DMS153 treated with DMSO at 0.1 percent for 48 hours (cell line): ENCODE measurements around the gene RHD.
"Not testable (repeated sequence)": the region's sequence is repeated elsewhere in the genome, so short reads cannot be mapped to it uniquely, and the experiment has no call there.

Experiments
- DNase-seq: peaks from one replicate; lab custom pipeline; 2025; ENCODE audit not compliant: unreplicated experiment; lab: John Stamatoyannopoulos, UW

RHD gene

DNA sequence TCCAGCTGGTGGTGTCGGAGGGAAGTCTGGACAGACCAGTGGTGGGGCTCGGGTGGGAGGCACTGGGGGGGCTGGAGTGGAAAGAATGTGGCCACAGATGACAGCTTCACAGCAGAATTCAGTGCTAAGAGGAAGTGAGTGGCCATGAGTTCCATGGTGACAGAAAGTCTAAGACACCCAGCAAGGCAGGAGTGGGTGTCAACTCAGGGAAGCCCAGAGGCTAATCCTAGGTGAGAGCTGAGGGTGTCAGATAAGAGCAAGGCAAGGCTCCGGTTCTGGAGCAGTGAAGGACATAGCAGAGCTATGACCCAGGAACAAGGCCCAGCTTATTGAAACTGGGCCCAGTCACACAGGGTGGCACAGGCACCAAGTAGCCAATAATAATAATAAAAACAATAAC is 30.0 kb downstream of the RHD start:
- not testable (repeated sequence) for DNase-seq

GRCh38 chr1:25304936-25305335 is 32.6 kb downstream of the RHD start:
- not testable (repeated sequence) for DNase-seq

- DNase-seq, result not testable (repeated sequence)
Observed at GRCh38 chr1:25308168-25308567, 35.9 kb downstream of the RHD start.

DNA sequence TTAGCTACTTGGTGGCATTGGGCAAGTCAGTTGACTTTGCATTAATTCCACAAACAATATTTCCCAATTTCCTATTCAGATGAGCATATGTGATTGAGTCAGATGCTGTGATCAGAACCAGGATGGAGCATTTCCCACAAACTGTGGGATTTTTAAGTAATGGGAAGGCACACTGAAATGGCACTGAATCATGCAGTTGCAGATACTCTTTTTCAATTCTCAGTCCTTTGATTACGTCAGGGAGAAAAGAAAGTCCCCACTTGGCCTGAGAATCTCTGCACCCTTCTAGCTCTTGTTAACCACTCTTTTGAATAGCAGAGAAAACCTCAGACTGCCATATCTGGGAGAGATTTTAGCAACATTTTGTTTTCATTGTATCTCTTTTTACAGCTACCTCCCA is 36.8 kb downstream of the RHD start:
- DNase-seq, result not testable (repeated sequence)

DNA sequence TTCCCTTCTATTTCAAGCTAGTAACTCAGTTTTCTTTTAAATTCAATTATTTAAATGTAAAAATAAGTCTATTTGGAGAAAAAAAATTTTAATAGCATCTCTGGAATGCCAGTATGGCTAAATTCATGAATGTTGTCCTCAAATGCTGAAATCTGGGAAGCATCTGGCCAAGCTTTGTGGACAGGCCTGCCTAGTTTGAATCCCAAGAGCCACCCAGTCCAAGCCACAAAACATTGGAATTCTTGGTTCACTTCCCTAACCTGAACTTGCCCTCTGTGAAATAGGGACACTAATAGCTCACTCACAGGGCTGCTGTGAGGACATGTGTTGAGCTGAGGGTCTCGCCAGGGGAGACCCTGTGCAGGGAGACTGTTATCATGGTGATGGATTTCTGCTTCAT is 37.2 kb downstream of the RHD start:
- DNase-seq, result not testable (repeated sequence)

DNA sequence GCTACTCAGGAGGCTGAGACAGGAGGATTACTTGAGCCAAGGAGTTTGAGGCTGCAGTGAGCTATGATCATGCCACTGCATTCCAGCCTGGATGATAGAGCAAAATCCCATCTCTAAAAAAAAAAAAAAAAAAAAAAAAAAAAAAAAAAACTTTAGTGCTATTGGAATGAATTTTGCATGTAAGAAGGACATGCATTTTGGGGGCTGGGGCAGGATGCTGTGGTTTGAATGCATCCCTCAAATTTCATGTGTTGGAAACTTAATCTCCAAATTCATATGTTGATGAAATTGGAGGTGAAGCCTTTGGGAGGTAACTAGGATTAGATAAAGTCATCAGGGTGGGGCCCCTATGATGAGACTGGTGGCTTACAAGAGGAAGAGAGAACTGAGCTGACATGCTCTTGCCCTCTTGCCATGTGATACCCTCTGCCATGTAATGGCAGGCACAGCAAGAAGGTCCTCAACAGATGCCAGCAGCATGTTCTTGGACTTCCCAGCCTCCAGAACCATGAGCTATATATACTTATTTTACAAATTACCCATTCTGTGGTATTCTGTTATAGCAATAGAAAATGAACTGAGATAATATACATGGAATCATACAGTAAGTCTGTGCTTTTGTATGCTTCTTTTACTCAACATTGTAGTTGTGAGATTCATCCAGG is 40.6 kb downstream of the RHD start:
- DNase-seq, result not testable (repeated sequence)

- not testable (repeated sequence) for DNase-seq
Observed at GRCh38 chr1:25320314-25320938, 48.1 kb downstream of the RHD start.

DNA sequence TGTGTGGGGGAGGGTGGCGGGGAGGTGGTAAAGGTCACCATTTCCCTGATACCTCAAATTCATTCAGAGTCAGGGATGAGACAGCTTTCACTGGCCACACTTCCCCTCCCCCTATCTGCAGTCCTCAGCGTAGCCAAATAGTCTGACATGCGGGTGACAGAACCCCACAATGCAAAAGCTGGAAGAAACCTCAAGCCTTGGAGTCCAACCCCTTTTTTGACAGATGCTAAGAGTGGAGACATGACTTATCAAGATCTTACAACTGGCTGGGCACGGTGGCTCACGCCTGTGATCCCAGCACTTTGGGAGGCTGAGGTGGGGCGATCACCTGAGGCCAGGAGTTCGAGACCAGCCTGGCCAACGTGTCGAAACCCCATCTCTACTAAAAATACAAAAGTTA is 49.8 kb downstream of the RHD start:
- not testable (repeated sequence) for DNase-seq

GRCh38 chr1:25324407-25324806 is 52.1 kb downstream of the RHD start:
- DNase-seq, result not testable (repeated sequence)

DNA sequence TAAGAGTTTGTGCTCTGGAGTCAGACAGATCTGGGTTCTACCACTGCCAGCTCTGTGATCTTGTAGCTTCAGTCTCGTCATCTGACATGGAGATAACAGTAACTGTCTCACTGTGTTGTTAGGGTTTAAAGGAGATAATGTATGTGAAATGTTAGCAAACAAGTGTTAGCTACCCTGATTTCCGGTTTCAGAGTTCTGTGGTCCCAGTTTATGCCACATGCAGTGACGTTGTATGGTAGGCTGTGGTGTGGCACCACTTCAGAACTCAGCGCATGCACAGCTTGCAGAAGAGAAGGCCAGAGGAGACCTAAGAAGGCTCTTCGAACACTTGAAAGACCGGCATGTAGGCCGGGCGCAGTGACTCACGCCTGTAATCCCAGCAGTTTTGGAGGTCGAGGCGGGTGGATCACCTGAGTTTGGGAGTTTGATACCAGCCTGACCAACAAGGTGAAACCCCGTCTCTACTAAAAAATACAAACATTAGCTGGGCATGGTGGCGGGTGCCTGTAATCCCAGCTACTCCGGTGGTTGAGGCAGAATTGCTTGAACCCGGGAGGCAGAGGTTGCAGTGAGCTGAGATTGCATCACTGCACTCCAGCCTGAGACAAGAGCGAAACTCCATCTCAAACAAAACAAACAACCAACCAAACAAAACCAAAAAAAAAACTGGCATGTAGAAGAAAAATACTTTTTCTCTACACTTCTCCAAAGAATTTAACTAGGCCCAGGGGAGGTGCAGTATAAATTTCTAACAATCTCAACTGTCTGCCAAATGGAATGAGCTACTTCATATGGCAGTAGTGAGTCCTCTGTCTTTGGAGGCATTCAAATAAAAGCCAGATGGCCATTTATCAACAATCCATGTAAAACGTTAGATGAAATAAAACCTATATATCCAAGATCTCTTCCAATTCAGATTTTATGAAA is 55.8 kb downstream of the RHD start:
- DNase-seq, result not testable (repeated sequence)

- DNase-seq, result not testable (repeated sequence)
Observed at GRCh38 chr1:25328791-25329185, 56.5 kb downstream of the RHD start.

DNA sequence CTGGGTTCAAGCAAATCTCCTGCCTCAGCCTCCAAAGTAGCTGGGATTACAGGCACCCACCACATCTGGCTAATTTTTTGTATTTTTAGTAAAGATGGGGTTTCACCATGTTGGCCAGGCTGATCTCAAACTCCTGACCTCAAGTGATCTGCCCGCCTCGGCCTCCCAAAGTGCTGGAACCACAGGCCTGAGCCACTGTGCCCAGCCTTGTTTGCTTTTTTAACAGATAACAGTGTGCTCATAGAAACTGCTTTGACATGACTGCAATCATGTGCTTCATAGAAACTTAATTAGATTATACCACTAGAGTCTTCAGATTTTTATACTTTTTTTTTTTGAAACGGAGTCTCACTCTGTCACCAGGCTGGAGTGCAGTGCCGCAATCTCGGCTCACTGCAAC is 57.0 kb downstream of the RHD start:
- not testable (repeated sequence) for DNase-seq

DNA sequence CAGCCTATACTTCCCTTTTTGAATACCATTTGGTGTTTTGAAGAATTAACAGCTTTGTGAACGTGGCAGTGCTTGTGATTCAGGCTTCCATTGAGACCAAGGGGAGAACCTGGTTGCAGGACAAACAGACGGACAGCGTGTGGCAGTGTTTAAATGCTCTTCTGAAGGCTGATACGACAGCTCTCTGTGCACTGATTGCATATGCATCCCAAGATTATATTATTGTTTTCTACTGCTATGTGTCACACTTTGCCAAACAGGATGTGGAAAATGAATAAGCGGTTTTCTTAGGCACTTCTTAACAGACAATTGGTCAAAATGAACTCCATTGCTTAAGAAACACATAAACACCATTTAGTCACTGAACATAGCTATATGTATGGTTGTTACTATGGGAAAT is 57.6 kb downstream of the RHD start:
- not testable (repeated sequence) for DNase-seq

- not testable (repeated sequence) for DNase-seq
Observed at GRCh38 chr1:25336922-25337354, 64.6 kb downstream of the RHD start.

DNA sequence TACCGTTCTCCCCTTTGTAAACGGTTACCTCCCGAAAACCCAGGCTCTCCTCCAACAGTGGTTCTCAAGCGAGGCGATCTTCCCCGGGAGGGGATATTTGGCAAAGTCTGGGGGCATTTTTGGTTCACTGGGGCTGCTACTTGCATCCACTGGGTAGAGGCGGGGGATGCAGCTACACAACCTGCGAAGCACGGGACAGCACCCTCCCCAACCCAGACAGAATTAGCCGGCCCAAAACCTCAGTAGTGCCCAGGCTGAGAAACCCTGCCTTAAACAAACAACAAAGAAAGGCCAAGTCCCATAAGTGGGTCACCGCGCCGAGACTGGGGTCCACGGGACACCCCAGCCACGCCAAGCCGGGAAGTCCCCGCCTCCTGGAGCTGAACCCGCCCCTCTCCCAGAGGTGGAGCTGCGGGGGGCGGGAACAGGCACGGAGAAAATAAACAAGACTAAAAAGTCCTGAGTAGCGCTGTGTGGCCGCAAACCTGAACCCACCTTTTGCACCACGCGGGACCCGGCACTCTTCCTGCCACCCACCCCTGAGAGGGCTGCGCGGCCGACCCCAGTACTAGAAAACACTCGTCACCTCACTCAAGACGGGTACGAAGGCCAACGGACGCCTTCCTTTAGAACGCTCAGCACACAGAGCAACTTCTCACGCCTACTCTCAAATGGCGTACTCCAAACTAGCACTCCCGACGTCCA is 65.3 kb downstream of the RHD start:
- DNase-seq, result not testable (repeated sequence)

DNA sequence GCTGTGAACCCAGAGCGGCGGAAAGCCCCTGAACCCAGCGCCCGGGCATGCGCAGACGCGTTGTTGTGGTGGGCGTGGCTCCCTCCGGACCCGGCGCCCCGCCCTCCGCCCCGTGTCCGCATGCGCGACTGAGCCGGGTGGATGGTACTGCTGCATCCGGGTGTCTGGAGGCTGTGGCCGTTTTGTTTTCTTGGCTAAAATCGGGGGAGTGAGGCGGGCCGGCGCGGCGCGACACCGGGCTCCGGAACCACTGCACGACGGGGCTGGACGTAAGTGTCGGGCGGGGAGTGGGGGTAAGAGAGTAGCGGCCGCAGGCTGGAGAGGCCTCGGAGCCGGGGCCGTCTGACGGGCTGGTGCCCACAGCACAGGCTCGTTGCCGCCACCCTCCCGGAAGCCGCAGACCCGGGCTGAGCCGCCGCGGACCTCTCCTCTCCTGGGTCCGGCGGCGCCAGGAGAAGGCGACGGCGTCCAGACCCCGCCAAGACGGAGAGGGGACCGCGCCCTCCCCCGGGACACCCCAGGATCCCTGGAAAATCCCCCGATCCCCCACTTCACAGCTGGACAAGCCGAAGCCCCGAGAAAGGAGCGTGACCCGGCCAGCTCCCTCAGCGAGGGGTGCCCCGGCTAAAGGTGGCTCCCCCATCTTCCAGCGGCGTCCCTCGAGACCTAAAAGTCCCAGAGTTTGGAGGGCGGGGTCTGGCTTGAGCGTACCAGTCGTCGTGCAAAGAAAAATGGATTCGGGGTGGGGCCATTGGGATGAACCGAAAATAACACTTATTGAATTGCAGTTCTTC is 66.1 kb downstream of the RHD start, which contains the start of gene TMEM50A:
TSS of gene TMEM50A (plus strand) at position 147 of the 794 bp plus-strand sequence. CDS start 2,153 bp downstream, outside the sequence.
- DNase-seq, result peak; percentile 27

- DNase-seq, result no peak
Observed at GRCh38 chr1:25338986-25339385, 66.7 kb downstream of the RHD start.

- DNase-seq, result no peak
Observed at GRCh38 chr1:25341746-25342145, 69.4 kb downstream of the RHD start.

DNA sequence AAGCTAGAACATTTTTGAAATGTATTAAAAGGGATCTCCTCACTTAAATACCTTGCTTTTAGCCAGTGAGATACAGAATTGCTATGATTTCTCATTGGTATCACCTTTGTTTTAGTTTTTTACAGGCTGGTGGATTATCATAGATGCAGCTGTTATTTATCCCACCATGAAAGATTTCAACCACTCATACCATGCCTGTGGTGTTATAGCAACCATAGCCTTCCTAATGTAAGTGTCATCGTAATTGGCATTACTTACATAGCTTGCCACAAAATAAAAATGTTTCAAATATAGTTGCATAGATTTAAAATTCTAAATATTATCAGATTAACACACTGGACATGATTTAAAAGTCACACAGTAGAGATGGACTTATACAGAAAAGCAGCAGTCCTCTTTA is 70.5 kb downstream of the RHD start:
- no peak for DNase-seq

DNA sequence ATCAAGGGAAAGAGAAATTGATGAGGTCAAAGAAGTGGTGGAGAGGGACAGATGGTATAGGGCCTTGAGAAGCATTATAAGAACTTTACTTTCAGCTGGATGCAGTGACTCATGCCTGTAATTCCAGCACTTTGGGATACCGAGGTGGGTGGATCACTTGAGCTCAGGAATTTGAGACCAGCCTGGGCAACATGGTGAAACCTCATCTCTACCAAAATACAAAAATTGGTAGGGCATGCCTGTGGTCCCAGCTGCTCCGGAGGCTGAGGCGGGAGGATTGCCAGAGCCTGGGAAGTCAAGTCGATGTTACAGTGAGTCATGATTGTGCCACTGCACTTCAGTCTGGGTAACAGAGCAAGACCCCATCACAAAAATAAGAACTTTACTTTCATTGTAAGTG is 71.6 kb downstream of the RHD start:
- DNase-seq, result no peak
